Cerebellar cortex (tissue), 1 donor: ENCODE data around the gene FHL2.
A peak's percentile ranks its signal among the peaks of the same experiment; 100 is the strongest.

Experiments
- DNase-seq: peaks from one replicate; pipeline ENCODE4 v3.0.0-alpha.2; 2015; ENCODE audit warnings: low spot score

Gene FHL2

DNA sequence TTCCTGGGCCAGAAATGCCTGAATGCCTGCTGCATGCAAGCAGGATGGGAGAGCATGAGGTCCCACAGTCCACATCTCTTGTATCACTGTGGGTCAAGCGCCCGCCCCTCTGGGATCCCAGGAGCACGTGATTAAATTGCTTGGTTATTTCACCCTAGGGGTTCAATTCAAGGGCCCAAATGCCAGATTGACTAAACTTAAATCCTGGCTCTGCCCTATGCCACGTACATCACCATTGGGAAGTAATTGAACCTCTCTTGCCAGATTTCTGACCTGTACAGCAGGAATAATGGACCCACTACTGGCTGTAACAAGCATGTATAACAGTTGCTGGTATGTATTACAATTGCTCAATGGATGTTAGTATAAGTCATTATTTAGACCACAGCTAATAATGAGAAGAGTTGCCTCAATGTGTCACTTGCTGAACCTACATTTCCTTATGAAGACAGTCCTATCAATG, 19.9 kb downstream of the FHL2 start:
- DNase-seq = no peak

DNA sequence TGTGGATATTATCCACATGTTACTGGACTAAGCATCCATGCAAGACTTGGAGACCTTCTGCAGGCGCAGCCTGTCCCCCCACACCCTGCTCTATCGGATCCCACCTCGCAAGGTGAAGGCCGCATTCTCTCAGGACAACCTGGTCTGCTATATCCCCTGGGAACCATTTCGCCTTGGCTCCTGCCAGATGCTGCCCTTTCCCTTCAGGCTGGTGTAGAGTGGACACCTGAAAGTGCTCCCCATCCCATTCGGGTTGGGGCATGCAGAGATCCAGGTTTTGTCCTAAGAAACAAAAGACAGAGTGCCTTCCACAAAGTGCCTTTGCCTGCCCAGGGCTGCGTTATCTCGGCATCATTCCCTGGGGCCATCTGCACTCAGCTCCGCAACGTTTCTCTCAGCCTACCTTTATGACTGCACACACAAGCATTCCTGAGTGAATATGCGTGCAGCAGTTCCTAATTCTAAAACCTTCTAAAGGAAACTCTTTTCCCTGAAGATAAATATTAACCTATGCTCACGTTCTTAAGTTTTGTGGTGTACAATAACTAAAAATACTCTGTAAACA, 20.5 kb downstream of the FHL2 start:
- DNase-seq = no peak

DNA sequence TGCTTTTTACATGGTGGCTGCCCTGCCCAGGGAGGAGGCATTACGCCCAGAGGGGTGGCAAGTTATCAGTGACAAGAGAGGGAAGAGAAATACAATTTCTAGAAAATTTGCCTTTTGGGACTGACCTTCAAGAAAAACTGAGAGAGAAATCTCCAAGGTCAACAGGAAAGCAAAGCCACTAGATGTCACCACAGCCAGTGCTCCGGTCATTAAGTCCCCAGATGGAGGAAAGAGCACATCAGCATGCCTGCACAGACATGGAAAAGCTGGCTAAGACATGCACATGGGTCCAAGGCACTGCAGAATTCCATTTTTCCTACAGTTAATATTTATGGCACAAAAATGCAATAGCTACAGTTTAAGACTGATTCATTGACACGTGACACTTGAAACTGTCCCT, 21.0 kb downstream of the FHL2 start:
- peak; percentile 30 for DNase-seq

DNA sequence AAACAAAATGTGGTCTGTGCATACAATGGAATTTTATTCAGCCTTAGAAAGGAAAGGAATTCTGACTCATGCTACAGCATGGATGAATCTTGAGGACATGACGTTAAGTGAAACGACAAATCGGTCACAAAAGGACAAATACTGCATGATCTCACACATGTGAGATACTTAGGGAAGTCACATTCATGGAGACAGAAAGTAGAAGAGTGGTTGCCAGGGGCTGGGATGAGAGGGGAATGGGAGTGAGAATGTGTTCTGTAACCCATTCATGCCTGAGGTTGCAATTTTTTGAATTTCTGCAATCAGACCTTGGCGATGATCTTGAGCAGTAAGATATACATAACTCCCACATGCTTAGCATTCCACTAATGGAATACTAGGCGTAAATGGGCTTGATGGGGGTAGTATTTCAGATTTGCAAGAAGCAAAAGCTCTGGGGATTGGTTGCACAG, 22.0 kb downstream of the FHL2 start:
- DNase-seq = no peak

DNA sequence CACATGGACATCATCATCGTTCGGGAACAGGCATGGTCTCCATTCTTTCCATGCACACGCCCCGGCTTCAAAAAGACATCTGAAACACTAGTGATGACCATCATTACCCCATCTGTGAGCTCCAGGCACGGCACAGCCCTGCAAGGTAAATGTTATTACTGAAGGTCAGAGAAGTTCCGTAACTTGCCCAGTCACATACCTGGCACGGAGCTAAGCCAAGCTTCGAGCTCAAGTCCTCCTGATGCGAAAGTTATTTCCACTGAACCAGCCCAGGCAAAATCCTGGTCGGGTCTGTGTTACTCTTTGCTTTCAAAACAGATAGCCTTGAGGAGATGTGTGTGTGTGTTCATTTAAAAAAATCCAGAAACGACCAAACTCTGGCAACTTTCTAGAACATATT, 22.8 kb downstream of the FHL2 start:
- no peak for DNase-seq

DNA sequence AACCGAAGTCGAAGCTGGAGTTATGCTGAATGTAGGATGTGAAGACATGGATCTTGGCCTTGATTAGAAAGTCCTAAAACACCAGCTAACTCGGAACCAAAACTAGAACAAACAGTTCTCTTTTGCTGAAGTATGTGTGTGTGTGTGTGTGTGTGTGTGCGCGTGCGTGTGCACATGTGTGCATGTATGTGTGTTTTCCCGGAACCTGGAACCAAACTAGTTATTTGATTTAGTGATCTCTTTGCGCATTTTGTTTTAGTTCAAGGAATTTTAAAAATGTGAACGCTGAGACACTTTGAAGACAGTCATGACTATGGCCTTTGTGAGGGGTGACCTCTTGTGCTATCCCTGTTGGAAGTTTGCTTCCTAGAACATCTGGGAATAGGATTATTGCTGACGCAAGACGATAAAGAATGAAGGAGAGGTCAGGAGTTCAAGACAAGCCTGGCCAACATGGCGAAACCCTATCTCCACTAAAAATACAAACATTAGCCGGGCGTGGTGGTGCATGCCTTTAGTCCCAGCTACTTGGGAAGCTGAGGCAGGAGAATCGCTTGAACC, 23.8 kb downstream of the FHL2 start:
- DNase-seq = no peak

DNA sequence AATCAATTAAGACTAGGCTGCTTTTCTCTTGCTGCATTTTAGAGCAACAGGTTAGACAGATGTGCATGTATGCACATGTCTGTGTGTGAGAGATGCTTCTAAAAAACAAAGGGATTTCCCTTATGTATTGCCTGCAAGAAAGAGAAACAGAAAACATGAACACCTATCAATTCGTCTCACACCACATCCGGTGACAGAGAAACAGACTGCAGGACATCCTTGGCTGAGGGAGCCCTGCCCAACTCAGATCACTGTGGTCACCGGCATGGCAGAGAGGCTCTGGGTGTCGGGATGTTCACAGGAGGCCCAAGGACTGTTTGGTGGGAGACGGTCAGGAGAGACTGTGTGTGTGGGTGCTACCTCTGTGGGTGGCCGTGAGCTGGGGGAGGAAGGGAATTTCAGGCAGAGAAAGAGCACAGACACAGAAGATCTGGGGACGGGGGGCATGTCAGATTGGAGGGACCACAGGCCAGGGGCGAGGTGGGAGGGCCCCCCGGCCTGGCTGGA, 24.9 kb downstream of the FHL2 start:
- no peak for DNase-seq

DNA sequence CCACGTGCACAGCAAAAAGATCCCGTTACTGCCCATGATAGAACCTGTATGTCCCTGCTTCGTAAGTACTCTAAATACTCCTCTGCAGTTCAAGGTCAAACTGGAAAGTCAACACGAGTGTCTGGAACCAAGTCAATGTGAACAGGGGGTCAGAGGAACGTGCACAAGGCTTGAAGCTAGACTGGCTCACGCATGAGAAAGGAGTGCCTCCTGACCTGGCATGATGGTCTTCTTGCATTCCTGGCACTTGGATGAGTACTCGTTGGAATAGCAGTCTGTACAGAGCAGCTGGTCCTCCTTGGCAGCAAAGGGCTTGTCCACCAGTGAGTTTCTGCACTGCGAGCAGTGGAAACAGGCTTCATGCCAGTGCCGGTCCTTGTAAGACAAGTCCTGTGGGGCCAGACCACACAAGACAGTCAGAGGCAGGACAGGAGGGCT, 25.5 kb downstream of the FHL2 start:
- peak; percentile 93 for DNase-seq

DNA sequence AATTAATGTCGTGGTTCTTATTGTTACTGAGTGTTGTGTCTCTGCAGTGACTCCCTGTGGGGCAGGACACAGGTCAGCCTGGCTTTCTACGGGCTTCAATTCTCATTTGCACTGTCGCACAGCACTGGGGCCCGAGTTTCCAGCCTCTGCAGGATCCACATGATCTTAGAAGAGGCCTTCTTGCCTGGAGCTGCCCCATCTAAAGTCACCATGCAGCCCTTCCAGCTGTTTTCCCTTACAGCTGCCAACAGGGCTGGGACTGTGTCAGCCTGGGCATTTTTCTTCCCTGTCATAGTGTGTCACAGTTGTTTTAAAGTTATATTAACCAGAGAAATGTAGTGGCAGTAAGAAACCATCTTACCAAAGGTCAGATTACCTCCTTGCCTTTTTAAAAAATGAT, 27.0 kb downstream of the FHL2 start:
- no peak for DNase-seq

DNA sequence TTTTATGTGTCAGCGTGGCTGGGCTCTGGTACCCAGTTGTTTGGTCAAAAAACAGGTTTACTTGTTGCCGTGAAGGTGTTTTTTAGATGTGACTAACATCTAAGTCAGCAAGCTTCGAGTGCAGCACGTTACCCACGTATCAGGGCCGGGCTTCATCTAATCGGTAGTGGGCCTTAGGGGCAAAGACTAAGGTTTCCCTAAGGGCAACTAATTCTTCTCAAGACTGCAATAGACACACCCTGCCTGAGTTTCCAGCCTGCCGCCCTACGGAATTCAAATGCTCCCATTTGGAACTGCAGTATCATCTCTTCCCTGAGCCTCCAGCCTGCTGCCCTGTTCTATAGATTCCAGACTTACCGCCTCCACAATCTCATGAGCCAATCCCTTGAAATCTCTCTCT, 27.7 kb downstream of the FHL2 start:
- DNase-seq = no peak

DNA sequence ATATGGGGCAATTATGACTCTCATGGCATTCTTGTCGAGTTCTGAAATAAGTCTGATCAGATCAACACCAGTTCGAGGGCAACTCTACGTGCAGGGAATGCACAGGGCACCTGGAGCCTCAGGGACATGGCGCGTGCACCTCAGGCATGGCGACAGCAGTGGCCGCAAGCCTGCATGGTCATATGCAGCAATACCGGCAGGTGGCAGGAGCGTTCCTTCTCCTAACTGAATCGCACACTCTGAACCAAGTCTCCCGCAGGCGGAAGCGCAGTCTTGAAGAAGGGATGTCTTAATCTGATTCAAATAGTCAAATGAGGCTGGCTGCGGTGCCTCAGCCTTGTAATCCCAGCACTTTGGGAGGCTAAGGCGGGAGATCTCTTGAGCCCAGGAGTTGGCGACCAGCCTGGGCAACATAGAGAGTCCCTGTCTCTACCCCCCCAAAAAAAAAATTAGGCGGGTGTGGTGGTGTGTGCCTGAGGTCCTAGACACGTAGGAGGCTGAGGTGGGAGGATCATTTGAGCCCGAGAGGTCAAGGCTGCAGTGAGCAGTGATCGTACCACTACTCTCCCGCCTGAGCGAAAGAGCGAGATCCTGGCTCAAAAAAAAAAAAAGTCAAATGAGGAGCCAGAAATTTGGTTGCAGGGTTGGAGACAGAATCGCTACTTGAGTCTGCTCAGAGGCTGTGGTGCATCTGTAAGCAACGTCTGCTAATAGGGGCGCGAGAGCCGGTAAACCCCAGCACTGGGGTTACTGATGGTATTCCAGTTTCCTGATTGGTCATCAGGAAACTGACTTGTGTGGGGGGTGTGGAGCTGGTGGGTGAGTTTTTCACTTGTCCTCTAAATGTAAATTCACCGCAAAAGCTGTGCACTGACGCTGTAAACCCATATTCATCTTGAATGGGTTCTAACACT, 28.8 kb downstream of the FHL2 start:
- DNase-seq = peak; percentile 94

DNA sequence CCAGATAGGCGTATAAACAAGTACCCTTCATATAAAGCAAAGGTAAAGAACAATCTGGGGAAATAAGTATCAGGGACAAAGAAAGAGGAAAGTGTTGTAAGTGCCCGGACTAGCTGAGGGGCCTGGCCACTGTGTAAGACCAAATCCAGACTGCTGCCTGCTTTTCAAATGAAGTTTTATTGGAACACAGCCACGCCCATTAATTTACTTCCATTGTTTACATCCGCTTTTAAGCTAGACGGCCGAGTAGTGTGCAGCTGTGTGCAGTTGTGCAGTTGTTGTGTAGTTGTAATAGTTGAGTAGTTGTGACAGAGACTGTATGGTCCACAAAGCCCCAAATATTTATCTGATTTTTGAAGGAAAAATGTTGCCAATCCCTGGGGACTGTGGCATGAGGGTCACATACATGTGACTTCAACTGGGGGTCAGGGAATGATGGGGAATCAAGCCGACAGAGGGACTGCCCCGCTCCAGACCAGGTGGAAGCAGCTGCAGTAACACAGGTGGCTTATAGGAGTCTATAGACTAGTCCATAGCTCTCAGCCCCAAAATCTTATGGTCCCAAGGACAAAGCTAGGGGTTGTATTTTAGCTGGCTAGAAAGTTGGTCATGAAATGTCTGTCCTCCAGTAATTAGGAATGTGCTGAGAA, 30.0 kb downstream of the FHL2 start:
- no peak for DNase-seq

DNA sequence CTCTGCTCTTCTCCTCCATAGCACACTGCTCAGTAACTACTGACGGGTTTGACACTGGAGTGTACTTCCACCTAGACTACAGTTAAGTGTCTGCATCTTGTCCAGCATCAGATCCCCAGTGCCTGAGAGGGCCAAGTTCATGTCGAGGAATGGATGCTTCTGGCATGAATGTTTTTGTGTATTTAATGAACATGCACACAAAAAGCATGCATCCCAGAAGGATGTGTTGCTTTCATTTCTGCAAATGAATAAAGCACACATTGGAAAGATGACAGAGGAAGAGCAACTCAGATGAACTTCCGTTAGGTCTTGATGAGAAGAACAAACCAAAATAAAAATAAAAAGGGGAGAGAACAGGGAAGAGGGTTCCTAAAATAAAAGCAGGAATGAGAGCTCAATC, 33.6 kb downstream of the FHL2 start:
- no peak for DNase-seq

DNA sequence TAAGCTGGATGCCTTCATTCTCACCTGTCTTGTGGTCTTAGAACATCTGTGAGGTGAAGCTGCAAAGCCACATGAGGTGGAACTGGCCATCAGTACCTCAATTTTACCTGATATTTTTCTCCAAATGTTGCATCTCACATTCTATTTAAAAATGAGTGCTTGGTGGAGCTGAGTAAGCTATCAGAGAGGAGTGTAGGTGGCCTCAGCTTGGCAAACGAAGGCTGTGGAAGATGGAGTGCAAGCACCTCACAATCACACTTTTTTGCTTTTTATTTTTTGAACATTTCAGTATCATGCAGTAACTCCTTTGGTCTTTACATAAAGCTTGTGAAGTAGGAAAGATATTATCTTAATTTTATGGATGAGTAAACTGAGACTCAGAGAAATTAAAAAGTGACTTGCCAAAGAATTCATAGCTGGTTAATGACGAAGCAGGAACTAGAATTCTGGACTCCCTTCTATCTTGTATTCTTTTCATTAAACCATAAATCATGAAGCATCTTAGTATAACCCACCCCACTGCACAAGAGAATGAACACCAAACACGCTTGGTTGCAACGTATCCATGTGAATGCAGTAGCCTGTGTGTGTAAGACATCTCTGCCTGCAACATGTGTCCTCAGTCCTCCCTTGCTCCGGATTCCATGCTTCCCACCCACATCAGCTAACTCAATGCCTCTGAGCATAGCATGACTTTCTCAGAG, 34.3 kb downstream of the FHL2 start:
- no peak for DNase-seq

DNA sequence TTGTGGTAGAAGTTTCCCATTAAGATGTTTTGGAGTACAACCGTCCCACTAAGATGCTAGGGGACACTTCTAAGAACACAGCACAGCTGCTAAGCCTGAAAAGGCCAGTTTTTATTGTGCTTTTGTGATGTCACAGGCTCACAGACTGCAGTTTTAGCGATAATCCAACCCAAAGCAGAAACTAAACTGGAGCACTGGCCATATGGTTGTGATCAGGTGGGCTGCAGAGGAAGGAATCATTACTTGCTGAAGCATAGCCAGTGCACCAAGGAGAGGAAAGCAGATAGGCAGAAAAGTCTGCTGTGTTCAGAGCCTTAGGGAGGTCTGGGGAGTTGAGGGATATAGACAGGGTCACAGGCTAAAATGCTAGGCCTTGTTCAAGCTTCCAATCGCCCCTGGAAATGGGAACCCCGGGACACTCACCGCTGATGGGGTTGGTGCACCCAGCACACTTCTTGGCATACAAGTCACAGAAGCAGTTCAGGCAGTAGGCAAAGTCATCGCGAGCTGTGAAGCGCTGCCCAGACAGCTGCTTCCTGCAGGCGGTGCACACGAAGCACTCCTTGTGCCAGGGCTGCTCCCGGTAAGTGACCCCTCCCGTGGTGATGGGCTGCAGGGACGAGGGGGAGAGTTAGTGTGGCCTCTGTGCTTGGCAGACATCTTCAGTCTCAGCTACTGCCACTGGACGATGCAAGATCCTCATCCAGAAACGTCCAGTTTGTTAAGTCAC, 35.8 kb downstream of the FHL2 start:
- DNase-seq = no peak

DNA sequence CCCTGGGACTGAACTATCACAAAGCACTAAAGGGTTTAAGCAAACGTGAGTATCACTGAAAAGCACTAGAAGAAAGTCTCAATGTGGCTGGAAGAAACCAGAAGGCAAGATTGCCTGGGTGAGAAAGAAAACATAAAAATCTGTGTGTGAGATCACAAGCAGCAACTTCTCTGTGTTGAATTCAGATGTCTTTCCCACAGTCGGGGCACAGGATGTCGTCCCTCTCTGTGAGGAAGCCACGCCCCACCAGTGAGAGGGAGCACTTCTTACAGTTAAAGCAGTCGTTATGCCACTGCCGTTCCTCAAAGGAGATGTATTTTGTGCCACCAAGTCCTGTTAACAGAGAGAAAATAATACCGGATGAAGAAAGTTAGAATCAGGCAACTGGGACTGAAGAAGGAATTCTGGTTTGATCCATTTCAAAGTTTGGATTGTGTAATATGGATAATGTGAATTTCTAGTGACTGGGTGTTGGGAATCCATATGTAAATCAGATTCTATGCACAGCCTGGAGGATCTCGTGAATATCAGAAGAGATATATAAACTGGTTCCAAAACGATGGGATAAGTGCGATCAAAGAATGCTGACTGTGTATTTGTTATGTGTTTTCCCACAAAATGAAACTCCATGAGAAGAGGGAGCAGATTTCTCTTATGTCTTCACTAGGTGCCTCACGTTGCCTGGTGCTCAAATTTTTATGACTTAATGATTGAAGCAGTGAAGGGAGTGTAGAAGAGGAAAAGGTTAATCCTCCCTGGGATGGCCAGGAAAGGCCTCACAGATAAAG, 37.6 kb downstream of the FHL2 start:
- no peak for DNase-seq

DNA sequence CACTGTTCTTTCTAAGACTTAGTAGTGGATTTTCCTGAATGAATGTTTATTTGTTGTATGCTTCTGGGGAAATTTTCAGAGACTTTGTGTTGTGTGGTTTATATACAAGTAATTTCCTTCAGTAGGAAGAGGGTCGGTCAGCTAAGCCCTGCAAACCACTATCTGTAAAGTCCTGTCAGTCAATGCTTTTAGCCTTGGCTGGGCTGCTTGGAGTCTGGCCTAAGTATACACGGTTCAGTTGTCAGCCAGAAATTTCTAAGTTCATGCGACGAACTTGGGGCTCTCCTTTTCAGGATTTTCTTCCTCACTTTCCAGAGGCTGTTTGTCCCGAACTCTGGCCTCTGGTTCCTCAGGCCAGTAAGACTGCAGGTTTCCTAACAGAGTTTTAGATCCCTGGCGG, 40.3 kb downstream of the FHL2 start:
- no peak for DNase-seq

DNA sequence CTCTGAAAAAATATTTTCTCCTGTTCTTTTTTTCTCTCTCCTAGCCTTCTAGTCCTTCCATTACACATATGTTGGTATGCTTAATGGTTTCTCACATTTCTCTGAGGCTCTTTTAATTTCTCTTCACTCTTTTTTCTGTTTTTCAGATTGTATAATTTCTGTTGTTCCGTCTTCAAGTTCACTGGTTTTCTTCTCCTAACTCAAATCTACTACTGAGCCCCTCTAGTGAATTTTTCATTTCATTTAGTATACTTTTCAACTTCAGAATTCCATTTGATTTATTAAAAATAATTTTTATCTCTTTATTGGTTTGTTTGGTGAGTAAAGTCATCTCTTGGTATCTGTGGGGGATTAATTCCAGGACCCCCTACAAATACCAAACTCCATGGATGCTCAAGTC, 41.7 kb downstream of the FHL2 start:
- no peak for DNase-seq

DNA sequence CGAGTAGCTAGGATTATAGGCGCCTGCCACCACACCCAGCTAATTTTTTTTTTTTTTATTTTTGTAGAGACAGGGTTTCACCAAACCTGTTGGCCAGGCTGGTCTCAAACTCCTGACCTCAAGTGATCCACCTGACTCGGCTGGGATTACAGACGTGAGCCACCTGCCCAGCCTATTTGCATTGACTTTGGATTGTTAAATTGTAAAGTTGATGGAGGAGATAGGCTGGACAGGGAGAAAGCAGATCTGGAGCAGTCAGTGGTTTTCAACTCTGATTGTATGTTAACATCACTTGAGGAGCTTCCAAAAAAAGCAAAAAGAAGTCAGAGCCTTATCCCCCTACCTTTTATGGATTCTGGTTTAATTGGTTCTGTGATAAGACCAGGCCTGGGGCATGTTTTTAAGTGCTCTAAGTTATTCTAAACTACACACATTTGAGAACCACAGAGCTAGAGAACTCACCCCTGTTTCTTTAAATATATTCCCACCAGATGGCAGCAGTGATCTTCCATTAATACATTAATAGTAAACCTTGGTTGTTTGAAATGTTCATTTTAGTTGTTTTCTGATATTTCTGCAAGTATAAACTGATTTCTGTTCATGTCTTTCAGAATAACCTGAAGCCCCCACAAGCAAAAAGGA, 54.0 kb downstream of the FHL2 start:
- DNase-seq = peak; percentile 62

DNA sequence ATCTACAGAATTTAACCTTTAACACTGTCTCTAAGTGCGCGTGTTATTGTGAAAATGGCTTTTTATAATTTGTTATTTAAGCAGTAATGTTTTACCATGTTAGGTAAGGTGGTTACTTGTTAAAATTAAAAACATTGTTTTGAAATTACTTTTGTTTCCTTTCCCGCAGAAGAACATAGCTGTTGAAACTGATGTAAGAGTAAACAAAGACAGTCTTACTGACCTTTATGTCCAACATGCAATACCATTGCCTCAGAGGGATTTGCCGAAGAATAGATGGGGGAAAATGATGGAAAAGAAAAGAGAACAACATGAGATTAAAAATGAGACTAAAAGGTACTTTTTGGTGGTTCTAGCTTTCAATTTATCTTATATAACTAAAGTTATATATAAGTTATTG, 59.4 kb downstream of the FHL2 start:
- DNase-seq = no peak
